A673 (cell line): ENCODE results near the gene BCL2L1.
"Not testable (repeated sequence)": the region's sequence is repeated elsewhere in the genome, so short reads cannot be mapped to it uniquely, and the experiment has no call there.

Source experiments
- EZH2 ChIP-seq: fragments of 200-600 bp; sonication (generic); IDR thresholded peaks from 2 replicates; pipeline ENCODE4 v1.6.1; 2017; ENCODE audit warnings: borderline replicate concordance, low read depth, mild to moderate bottlenecking, mixed read lengths, antibody characterized with exemption, low read length; ENCODE audit not compliant: poor library complexity, severe bottlenecking
- TF ChIP-seq, protein P1 (sequence below): fragments of 300-800, 200-600 bp; sonication (generic); conservative IDR thresholded peaks from 2 replicates; pipeline ENCODE4 v1.5.1; 2017; ENCODE audit warnings: low read depth, mild to moderate bottlenecking, antibody characterized with exemption, low read length, moderate library complexity, mixed read lengths

DNA sequence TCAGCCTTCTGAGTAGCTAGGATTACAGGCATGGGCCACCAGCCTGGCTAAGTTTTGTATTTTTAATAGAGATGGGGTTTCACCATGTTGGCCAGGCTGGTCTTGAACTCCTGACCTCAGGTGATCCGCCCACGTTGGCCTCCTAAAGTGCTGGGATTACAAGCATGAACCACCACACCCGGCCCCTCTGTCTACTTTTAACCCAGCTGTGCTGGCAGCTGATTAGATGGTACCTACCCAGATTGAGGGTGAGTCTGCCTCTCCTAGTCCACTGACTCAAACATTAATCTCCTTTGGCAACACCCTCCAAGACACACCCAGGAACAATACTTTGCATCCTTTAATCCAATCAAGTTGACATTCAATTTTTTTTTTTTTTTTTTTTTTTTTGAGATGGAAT is 74.6 kb downstream of the BCL2L1 start:
- TF ChIP-seq, protein P1, sequence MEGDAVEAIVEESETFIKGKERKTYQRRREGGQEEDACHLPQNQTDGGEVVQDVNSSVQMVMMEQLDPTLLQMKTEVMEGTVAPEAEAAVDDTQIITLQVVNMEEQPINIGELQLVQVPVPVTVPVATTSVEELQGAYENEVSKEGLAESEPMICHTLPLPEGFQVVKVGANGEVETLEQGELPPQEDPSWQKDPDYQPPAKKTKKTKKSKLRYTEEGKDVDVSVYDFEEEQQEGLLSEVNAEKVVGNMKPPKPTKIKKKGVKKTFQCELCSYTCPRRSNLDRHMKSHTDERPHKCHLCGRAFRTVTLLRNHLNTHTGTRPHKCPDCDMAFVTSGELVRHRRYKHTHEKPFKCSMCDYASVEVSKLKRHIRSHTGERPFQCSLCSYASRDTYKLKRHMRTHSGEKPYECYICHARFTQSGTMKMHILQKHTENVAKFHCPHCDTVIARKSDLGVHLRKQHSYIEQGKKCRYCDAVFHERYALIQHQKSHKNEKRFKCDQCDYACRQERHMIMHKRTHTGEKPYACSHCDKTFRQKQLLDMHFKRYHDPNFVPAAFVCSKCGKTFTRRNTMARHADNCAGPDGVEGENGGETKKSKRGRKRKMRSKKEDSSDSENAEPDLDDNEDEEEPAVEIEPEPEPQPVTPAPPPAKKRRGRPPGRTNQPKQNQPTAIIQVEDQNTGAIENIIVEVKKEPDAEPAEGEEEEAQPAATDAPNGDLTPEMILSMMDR = not testable (repeated sequence)
- not testable (repeated sequence) for TF ChIP-seq EZH2
